ENCODE data around the gene ALPP.
"Not testable (repeated sequence)": the region's sequence is repeated elsewhere in the genome, so short reads cannot be mapped to it uniquely, and the experiment has no call there.

Gene ALPP

DNA sequence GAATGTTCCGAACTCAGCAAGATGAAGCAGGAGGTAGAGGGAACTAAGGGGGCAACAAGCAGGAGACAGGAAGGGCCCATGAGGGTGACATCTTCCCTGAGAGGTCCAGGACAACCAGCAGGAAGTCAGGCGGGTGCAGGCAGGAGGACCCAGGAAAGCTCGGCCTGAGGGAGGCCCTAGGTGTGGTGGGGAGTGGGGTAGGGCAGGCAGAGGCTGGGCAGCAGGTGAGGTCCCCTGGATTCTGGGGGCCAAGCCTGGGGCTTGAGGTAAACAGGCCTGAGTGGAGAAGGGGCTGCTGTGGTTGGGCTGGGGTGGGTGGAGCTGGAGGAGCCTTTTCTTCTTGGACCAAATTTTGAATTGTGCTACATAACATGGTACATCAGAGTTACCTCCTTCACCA is 24.0 kb downstream of the ALPP start:
- TF ChIP-seq, protein P1, sequence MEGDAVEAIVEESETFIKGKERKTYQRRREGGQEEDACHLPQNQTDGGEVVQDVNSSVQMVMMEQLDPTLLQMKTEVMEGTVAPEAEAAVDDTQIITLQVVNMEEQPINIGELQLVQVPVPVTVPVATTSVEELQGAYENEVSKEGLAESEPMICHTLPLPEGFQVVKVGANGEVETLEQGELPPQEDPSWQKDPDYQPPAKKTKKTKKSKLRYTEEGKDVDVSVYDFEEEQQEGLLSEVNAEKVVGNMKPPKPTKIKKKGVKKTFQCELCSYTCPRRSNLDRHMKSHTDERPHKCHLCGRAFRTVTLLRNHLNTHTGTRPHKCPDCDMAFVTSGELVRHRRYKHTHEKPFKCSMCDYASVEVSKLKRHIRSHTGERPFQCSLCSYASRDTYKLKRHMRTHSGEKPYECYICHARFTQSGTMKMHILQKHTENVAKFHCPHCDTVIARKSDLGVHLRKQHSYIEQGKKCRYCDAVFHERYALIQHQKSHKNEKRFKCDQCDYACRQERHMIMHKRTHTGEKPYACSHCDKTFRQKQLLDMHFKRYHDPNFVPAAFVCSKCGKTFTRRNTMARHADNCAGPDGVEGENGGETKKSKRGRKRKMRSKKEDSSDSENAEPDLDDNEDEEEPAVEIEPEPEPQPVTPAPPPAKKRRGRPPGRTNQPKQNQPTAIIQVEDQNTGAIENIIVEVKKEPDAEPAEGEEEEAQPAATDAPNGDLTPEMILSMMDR (conservative IDR thresholded peaks at IDR 0.05; ENCODE audit: low read depth, low read length) = no peak
- no peak for DNase-seq (ENCODE audit: low read depth)
- H3K4me3 ChIP-seq (ENCODE audit: low read length) = no peak overlapping the region

DNA sequence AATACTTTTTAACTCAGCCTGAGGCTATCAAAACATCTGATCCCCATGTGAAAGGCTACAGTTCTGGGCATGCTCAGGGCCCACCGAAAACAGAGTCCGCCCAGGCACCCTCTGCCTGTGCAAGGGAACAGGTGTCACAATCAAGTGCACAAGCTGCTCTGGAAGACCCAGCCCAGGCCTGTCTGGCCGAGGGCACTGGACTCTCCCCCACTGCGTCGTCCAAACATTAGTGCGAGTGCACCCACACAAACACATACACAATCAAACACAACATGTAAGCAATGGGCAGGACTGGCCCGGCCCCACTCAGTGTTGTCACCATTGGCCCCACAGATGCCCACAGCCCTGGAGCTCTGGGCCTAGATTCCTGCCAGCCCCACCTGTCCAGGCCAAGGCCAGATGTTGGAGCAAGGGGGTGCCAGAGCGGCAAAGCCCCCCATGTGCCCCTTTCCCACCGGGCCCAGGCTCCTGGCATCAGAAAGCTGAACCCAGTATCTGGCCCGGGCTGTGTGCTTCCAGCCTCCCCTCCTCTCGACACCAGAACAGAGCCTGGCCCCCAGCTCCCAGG is 27.5 kb downstream of the ALPP start:
- TF ChIP-seq, protein P1 (conservative IDR thresholded peaks at IDR 0.05; ENCODE audit: low read depth, low read length) = no peak
- no peak for DNase-seq (ENCODE audit: low read depth)
- no peak overlapping the region for H3K4me3 ChIP-seq (ENCODE audit: low read length)

DNA sequence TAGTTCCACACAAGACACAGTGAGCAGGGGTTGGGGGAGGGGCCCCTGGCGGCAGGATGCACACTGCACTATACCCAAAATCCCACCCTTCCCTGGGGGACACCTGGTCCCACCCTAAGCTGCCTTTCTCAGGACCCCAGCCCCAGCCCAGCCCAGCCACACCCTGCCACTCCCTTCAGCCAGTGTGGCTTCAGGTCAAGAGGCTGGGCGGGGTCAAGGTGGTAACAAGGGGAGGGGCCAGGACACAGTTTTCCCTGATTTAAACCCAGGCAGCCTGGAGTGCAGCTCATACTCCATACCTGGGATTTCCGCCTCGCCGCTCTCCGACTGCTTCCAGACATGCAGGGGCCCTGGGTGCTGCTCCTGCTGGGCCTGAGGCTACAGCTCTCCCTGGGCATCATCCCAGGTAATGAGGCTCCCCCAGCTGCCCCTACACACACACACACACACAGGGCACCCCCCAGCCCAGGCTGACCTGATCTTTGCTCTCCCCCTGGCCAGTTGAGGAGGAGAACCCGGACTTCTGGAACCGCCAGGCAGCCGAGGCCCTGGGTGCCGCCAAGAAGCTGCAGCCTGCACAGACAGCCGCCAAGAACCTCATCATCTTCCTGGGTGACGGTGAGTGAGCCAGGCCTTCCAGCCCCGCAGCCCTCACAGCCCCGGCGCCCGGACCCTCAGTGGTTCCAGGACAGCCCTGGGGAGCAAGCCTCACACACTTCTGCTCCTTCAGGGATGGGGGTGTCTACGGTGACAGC is 28.2 kb downstream of the ALPP start, which contains the start of gene ALPG:
TSS of gene ALPG (plus strand) at position 289 of the 755 bp plus-strand sequence. CDS start at position 340, 51 bp downstream.
- no peak for DNase-seq (ENCODE audit: low read depth)
- TF ChIP-seq, protein P1 (conservative IDR thresholded peaks at IDR 0.05; ENCODE audit: low read depth, low read length) = no peak
- no peak within 1 kb of the TSS for H3K4me3 ChIP-seq (ENCODE audit: low read length)

DNA sequence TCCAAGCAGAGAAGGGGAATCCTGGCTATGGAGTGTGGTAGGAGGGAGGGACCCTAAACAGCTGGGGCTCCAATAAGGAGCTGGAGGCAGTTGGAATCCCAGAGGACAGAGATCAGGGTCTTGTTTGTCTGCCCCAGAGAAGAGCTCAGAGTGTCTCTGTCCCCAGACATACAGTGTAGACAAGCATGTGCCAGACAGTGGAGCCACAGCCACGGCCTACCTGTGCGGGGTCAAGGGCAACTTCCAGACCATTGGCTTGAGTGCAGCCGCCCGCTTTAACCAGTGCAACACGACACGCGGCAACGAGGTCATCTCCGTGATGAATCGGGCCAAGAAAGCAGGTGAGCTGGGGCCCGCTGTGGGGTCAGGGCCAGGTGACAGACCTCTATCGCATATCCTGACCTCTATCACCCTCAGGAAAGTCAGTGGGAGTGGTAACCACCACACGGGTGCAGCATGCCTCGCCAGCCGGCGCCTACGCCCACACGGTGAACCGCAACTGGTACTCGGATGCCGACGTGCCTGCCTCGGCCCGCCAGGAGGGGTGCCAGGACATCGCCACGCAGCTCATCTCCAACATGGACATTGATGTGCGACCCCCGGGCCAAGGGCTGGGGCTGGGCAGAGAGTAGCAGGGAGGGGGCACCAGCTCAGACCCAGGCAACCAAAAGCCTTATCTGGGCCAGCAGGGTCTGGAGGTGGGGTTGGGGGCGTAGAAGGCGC is 29.0 kb downstream of the ALPP start:
- DNase-seq (ENCODE audit: low read depth); H3K4me3 ChIP-seq (ENCODE audit: low read length): not testable (repeated sequence)

DNA sequence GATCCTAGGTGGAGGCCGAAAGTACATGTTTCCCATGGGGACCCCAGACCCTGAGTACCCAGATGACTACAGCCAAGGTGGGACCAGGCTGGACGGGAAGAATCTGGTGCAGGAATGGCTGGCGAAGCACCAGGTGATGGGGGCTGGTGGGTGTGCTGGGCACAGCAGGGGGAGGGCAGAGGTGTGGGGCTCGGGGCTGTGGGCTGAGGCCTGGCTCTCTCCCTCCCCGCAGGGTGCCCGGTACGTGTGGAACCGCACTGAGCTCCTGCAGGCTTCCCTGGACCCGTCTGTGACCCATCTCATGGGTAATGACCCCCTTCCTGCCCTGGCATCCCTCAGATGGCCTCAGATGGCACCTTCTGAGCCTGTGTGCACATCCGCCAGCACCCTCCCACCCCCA is 29.7 kb downstream of the ALPP start:
- H3K4me3 ChIP-seq (ENCODE audit: low read length); DNase-seq (ENCODE audit: low read depth): not testable (repeated sequence)

DNA sequence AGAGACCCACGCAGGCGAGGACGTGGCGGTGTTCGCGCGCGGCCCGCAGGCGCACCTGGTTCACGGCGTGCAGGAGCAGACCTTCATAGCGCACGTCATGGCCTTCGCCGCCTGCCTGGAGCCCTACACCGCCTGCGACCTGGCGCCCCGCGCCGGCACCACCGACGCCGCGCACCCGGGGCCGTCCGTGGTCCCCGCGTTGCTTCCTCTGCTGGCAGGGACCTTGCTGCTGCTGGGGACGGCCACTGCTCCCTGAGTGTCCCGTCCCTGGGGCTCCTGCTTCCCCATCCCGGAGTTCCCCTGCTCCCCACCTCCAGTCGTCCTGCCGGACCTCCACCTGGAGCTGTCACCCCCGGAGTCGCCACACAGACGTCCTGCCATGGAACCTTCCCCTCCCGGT is 31.1 kb downstream of the ALPP start:
- DNase-seq (ENCODE audit: low read depth); H3K4me3 ChIP-seq (ENCODE audit: low read length): not testable (repeated sequence)

DNA sequence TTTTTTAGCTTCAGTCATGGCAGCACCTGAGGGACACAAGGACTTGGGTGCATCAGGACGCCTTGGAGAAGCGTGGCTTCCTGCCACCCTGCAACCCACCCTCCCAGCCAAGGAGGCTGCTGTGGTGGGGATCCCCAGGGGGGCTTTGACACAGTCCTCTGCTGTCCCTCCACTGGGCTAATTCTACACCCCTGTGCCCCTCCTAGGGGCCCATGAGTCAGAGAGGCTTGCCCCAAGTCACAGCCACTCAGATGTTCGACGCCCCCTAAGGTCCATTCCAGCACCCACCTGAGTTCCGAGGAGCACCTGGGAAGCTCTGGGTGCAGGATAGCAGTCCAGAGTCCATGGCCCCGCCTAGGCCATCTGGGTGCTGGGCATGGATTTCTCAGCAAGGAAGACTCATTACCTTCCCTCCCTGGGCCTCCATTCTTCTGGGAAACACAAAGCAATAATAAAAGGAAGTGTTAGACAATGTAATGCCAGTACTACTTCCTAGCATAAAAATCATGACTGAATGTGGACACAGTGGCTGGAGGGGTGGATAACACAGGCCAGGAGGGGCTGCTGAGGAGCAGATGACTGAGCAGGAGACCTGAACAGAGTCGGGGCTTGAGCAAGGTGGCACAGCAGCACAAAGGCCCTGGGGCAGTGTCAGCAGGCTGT is 31.8 kb downstream of the ALPP start:
- no peak overlapping the region for H3K4me3 ChIP-seq (ENCODE audit: low read length)
- DNase-seq (ENCODE audit: low read depth) = no peak
- TF ChIP-seq, protein P1 (conservative IDR thresholded peaks at IDR 0.05; ENCODE audit: low read depth, low read length) = no peak

DNA sequence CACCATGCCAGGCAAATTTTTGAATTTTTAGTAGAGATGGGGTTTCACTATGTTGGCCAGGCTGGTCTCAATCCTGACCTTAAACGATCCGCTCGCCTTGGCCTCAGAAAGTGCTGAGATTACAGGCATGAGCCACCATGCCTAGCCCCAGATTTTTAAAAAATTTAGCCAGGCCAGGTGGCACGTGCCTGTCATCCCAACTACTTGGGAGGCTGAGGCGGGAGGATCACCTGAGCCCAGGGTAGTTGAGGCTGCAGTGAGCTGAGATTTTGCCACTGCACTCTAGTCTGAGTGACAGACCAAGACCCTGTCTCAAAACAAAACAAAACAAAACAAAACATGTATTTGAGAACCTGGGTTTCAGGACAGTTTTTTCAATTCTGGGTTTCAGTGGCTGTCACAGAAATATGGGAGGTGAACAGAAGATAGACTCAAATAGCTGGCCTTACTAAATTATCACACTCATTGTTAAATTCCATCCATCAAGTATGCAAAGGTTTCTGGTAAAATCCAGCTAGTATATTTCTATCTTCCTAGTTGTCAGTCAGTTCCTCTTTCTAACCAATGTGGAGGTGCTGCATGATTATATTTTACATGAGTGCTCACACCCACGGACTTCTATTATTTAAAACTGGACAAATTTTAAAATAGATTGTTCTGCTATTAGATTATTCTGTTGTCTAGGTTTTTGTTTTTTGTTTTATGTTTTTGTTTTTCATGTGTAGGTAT is 33.5 kb downstream of the ALPP start:
- no peak overlapping the region for H3K4me3 ChIP-seq (ENCODE audit: low read length)
- no peak for DNase-seq (ENCODE audit: low read depth)
- TF ChIP-seq, protein P1 (conservative IDR thresholded peaks at IDR 0.05; ENCODE audit: low read depth, low read length) = no peak

Data from retinal pigment epithelial cell (primary cell).